GM10248 (cell line): ENCODE data around the gene CERS6.
"Not testable (repeated sequence)": the region's sequence is repeated elsewhere in the genome, so short reads cannot be mapped to it uniquely, and the experiment has no call there.

ENCODE experiments used
- CTCF ChIA-PET: fragments of 300-600 bp; sonication (Branson Sonifier 250); formaldehyde crosslinking; extraction: SDS; loops from one replicate; lab custom pipeline; 2021; ENCODE audit warnings: antibody characterized with exemption; lab: Yijun Ruan, JAX
- POLR2A ChIA-PET: fragments of 350-650 bp; sonication (Branson Sonifier 250); formaldehyde crosslinking; extraction: SDS; loops from one replicate; lab custom pipeline; 2020; ENCODE audit warnings: antibody characterized with exemption; lab: Yijun Ruan, JAX
- DNase-seq: peaks from one replicate; pipeline ENCODE4 v3.0.0; 2012; ENCODE audit errors: extremely low spot score
- CTCF ChIP-seq: IDR thresholded peaks from 2 replicates; pipeline ENCODE4 v1.5.1; 2012; ENCODE audit warnings: mild to moderate bottlenecking, low read depth; ENCODE audit errors: extremely low read depth, missing control alignments, control extremely low read depth

Gene CERS6

GRCh38 chr2:168787782-168788376 is 331.8 kb downstream of the CERS6 start:
- TF ChIP-seq CTCF: no peak
- no peak for DNase-seq
- ChIA-PET POLR2A (no interaction called here), CTCF (interaction anchor here (0.8 to 2.2 kb wide), 2 partner anchors 13 to 14 kb away, joined by 3 to 5 read pairs; no protein-coding TSS in a partner anchor)

GRCh38 chr2:168789776-168790175 is 333.7 kb downstream of the CERS6 start:
- POLR2A ChIA-PET: no interaction called here

GRCh38 chr2:168790226-168790902 is 334.3 kb downstream of the CERS6 start:
- POLR2A ChIA-PET: no interaction called here
- no peak for DNase-seq
- CTCF ChIA-PET: interaction anchor here (2.2 kb wide), 1 partner anchor 16 kb away, joined by 5 read pairs; no protein-coding TSS in a partner anchor
- TF ChIP-seq CTCF: no peak

More at GRCh38 chr2:168789776-168790175, 333.7 kb downstream of the CERS6 start:
- TF ChIP-seq CTCF: no peak
- CTCF ChIA-PET: interaction anchor here (1.0 to 2.2 kb wide), 2 partner anchors 16 to 128 kb away, joined by 3 to 5 read pairs; no protein-coding TSS in a partner anchor
- DNase-seq: no peak

GRCh38 chr2:168791140-168791539 is 335.1 kb downstream of the CERS6 start:
- POLR2A ChIA-PET, DNase-seq, CTCF ChIA-PET: not testable (repeated sequence)

- no peak for TF ChIP-seq CTCF
- CTCF ChIA-PET: interaction anchor here (1.2 kb wide), 1 partner anchor 447 kb away, joined by 3 read pairs; no protein-coding TSS in a partner anchor
- POLR2A ChIA-PET: no interaction called here
- DNase-seq: no peak
Measured at GRCh38 chr2:168793596-168793995, 337.5 kb downstream of the CERS6 start.

- TF ChIP-seq CTCF: no peak
- CTCF ChIA-PET: no interaction called here
- POLR2A ChIA-PET: no interaction called here
- DNase-seq: no peak
Measured at GRCh38 chr2:168794968-168795367, 338.9 kb downstream of the CERS6 start.

GRCh38 chr2:168796090-168796577 is 340.1 kb downstream of the CERS6 start:
- DNase-seq: no peak
- ChIA-PET POLR2A (no interaction called here), CTCF (interaction anchor here (0.8 to 1.0 kb wide), 2 partner anchors 12 to 14 kb away, joined by 3 to 4 read pairs; no protein-coding TSS in a partner anchor)
- TF ChIP-seq CTCF: no peak
